GM19397 (cell line): ENCODE results near the gene B4GALNT4.
"Not testable (repeated sequence)": the region's sequence is repeated elsewhere in the genome, so short reads cannot be mapped to it uniquely, and the experiment has no call there.

Source experiments
- ATAC-seq: cut with Tn5 transposase; IDR thresholded peaks from one replicate; pipeline ENCODE4 v1.9.1; 2021; ENCODE audit warnings: mild to moderate bottlenecking, moderate library complexity; ENCODE audit not compliant: unreplicated experiment

The B4GALNT4 gene

DNA sequence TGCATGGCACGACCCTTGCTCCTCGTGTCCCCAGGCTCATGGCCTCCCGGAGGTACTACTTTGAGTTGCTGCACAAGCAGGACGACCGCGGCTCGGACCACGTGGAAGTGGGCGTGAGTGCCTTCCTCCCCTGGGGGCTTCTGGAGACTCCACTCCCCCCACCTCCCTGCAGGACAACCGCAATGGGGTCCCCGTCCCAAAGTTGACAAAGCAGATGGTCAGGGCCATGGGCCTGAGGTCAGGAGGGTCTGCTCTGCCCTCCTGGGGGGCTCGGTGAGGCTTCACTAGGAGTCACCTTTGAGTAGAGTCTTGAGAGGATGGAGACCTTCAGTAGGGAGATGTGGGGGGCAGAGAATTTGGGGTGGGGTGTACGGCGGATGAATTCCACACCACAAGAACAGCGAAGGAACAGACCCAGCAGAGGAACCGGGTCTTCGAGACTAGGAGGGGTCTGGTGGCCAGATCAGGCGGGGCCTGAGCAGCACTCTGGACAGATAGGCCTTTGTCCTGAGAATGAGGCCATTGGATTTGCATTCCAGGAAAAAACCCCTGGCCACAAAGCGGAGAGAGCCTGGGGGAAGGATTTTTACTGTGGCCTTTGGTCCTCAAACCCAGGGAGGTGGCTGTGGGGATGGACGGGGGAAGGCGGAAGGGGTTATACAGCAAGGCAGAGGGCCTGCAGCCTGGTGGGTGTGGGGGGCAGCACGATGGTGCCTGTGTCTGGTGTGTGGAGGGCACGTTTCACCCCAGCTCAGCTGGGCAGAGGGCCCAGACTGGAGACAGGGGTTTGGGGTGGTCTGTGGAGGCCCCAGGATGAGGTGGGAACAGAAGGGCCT lies 4.6 kb downstream of the B4GALNT4 start:
- no peak for ATAC-seq

DNA sequence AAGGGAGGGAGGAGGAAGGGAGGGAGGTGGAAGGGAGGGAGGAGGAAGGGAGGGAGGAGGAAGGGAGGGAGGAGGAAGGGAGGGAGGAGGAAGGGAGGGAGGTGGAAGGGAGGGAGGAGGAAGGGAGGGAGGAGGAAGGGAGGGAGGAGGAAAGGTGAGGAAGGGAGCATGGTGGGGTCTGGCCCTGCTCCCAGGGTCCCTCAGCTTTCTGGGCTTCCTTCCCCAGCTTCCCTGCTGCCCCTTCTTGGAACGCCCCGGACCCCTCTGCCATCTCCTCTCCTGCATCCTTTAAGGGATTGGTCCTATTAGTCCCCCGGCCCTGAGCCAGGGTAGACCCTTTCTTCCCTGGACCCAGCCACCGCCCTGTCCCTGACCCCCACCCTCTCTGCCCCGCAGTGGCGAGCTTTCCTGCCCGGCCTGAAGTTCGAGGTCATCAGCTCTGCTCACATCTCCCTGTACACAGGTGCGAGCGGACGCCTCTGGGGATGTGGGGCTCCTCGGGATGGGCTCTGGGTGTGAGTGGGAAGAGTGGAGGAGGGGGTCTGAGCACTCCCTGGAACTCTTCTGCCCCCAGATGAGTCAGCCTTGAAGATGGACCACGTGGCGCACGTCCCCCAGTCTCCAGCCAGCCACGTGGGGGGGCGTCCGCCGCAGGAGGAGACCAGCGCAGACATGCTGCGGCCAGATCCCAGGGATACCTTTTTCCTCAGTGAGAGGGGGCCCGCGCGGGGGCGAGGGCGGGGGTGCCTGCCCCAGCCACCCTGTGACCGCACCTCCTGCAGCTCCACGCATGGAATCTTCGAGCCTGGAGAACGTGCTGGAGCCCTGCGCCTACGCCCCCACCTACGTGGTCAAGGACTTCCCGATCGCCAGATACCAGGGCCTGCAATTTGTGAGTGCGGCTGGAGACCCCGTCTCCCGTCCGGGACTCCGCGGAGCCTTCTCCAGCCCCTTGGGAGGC lies 6.0 kb downstream of the B4GALNT4 start:
- no peak for ATAC-seq

DNA sequence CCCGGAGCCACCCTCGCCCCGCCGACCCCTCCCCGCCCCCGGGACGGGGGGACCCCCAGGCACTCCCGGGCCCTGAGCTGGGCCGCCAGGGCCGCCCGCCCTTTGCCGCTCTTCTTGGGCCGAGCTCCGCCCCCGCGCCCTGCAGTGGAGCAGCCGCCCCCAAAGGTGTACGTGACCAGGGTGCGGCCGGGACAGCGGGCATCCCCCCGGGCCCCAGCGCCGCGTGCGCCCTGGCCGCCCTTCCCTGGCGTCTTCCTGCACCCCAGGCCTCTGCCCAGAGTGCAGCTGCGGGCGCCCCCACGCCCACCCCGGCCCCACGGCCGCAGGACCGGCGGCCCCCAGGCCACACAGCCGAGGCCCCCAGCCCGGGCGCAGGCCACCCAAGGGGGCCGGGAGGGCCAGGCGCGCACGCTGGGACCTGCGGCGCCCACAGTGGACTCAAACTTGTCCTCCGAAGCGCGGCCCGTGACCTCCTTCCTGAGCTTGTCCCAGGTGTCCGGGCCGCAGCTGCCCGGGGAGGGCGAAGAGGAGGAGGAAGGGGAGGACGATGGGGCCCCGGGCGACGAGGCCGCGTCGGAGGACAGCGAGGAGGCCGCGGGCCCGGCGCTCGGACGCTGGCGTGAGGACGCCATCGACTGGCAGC lies 7.4 kb downstream of the B4GALNT4 start:
- ATAC-seq = no peak

DNA sequence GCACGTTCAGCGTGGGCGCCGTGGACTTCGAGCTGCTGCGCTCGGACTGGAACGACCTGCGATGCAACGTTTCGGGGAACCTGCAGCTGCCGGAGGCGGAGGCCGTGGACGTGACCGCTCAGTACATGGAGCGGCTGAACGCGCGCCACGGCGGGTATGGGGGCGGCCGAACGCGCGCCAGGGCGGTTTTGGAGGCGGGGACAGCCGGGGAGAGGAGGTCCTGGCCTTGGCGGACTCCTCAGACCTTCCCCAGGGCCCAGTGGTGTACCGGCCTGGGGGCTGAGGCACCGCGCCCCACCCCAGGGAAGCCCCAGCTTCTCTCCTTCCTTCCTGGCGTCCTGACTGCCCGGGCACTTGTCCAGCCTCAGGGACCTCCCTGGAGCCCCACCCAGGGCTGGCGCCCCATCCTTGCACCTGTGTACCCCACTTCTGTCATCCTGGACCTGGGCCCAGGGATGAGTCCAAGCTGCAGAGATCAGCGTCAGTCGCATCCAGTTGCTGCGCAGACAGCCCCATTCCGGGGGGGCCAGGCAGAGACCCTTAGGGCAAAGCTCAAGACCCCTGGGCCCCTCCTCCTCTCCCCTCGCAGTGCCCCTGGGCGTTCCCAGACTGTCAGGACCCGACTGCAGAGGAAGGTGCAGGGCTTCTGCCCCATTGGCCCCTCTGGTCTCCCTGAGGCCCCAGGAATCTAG lies 8.0 kb downstream of the B4GALNT4 start:
- ATAC-seq = no peak

DNA sequence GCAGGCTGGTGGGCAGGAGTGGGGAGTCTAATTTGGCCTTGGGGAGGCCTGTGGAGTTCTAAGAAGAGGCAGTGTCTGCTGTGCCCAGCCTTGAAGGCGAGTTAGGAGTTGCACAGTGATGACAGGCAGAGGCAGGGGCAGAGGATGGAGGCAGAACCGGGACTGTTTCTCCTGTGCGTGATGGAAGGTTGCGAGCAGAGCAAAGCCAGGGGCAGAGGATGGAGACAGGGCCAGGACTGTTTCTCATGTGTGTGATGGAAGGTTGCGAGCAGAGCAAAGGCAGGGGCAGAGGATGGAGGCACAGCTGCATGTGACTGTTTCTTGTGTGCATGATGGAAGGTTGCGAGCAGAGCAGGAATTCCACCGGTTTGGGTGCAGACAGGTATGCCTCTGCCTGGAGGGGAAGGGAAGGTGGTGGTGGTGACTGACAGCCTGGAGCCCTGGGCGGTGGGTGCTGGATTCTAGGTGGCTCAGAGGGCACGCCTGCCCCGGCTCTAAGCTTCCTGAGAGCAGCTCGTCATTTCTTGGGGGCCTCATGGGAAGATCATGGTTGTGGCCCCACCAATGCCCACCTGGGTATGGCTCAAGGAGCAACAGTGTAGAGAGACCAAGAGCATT lies 8.7 kb downstream of the B4GALNT4 start:
- no peak for ATAC-seq

DNA sequence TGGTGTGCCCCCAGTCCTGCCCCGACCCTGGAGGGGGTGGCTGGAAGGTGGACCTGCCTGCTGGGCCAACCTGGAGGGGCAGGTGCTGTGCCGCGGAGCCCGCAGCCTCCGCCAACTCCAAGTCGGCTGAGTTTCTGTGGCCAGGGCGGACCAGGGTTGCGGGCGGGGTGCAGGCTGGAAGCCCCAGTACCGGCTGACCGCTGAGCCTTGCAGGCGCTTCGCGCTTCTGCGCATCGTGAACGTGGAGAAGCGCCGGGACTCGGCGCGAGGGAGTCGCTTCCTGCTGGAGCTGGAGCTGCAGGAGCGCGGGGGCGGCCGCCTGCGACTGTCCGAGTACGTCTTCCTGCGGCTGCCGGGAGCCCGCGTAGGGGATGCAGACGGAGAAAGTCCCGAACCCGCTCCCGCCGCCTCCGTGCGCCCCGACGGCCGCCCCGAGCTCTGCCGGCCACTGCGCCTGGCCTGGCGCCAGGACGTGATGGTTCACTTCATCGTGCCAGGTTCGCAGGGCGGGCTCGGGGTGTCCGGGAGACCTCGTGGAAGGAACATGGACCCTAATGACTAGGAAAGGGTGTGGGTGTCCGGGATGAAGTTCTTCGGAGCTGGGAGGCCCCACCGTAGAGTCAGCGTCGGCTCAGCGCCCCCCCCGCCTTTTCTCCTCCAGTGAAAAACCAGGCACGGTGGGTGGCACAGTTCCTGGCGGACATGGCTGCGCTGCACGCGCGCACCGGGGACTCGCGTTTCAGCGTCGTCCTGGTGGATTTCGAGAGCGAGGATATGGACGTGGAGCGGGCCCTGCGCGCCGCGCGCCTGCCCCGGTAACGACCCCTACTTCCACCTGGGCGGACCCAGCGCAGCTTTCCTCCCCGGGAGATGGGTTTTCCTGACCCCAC lies 10.2 kb downstream of the B4GALNT4 start:
- ATAC-seq = no peak

DNA sequence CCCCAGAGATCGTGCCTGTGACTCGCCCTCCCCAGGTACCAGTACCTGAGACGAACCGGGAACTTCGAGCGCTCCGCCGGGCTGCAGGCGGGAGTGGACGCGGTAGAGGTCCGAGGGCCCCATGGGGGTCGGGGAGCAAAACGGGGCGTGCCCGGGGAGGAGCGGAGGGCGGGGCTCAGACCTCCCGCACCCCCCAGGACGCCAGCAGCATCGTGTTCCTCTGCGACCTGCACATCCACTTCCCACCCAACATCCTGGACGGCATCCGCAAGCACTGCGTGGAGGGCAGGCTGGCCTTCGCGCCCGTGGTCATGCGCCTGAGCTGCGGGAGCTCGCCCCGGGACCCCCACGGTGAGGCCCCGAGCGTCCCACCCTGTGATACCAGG lies 10.8 kb downstream of the B4GALNT4 start:
- ATAC-seq = no peak

DNA sequence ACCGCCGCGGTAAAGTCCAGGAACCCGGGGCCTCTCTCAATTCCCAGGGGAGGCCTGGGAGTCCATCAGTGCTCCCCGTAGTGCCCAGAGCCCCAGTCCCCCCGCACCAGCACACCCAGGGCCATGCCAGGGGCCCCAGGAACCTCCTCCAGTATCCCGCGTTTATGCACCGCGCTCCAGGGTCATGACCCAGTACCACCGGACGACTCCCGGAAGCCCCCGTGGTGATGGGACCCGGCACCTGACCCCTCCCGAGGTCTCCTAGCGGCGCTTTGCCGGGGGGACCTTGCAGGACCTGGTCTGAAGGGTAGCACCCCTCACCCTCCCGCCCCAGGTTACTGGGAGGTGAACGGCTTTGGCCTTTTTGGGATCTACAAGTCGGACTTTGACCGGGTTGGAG lies 11.2 kb downstream of the B4GALNT4 start:
- no peak for ATAC-seq

DNA sequence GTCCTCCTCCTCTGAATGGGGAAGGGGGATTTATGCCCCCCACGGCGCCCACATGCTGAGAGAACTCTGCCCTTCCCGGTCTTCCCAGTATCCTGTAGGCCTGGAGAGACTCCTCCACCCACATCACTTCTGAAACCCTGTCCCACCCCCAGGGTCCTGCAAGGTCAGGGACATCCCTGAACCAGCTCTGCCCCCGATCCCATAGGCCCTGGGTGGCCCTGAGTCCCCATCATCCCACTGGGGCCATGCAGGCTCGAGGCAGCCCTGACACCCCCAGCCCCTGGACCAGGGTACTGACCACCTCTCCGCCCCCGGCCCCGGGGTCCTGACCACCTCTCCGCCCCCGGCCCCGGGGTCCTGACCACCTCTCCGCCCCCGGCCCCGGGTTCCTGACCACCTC lies 11.7 kb downstream of the B4GALNT4 start:
- ATAC-seq = no peak

DNA sequence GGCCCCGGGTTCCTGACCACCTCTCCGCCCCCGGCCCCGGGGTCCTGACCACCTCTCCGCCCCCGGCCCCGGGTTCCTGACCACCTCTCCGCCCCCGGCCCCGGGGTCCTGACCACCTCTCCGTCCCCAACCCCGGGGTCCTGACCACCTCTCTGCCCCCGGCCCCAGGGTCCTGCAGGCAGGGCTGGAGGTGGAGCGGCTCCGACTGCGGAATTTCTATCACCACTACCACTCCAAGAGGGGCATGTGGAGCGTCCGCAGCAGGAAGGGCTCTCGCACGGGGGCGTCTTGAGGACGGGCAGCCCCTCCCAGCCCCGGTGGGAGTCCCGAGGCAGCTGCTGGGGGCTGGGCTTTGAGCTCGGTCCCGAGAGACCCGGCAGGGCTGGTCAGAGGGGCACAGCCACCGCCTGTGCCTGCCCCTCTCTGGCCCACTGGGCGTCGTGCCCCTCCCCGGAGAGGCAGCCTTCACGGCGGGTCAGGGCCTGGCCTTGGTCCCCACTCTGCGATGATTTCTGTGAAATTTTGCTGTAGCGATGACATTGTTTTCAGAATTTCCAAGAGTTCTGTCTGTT lies 12.3 kb downstream of the B4GALNT4 start:
- no peak for ATAC-seq

DNA sequence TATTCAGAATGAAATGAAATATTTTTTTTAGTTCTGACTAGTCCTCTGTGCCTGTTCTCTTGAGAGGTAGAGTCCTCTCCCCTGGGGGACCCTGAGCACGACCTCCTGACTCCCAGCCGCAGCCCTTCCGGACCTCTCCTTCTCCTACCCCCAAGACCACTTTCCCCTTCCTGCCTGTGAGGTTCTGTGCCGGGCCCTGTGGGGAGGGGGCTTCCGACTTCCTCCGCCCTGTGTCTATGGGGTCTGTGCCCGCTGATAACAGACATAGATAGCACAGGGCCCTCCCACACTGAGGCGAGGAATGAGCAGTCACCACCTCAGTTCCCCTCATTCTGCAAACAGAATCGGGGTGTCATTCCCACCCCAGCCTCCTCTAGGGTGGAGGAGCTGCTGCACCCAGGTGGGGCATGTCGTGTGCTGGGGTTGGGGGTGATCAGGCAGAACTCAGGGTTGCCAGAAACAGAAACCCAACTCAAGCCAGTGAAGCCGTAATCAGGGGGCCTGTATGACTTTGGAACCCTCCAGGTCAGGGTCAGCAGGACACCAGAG lies 12.9 kb downstream of the B4GALNT4 start:
- ATAC-seq = no peak

DNA sequence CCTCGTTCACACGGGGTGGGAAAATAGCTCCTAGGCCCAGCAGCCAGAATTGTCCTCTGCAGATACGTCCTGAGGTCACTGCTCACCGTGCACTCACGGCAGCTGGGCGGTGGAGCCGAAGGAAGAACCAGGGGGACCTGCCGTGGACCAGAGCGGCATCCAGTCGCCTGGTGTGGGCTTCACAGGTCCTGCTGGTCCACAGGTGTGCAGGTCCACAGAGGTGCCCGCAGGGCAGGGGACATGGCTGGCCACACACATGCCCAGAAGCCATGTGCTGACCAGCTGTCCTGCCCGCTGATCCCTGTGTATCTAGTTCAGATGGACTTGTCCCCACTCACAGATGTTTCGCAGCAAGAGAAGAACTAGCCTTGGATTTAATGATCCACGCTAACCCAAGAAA lies 14.1 kb downstream of the B4GALNT4 start:
- ATAC-seq = no peak

DNA sequence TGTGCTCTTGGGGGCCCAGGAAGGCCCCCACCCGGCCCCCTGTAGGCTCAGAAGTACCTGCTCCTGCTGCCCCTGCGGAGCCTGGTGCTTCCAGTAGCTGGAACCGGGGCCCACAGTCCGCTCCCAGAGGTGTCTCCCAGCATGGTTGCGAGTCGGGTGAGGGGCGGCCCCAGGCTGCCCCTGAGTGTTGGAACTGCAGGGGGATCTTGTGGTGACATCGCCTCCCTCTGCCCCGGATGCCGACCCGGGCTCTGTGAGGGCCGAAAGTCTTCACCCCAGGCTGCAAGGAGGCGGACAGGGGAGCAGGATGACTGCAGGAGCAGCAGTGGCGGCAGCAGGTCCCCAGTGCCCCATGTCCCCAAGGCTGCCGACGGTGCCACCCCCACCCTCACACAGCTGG lies 15.2 kb downstream of the B4GALNT4 start:
- ATAC-seq = no peak

DNA sequence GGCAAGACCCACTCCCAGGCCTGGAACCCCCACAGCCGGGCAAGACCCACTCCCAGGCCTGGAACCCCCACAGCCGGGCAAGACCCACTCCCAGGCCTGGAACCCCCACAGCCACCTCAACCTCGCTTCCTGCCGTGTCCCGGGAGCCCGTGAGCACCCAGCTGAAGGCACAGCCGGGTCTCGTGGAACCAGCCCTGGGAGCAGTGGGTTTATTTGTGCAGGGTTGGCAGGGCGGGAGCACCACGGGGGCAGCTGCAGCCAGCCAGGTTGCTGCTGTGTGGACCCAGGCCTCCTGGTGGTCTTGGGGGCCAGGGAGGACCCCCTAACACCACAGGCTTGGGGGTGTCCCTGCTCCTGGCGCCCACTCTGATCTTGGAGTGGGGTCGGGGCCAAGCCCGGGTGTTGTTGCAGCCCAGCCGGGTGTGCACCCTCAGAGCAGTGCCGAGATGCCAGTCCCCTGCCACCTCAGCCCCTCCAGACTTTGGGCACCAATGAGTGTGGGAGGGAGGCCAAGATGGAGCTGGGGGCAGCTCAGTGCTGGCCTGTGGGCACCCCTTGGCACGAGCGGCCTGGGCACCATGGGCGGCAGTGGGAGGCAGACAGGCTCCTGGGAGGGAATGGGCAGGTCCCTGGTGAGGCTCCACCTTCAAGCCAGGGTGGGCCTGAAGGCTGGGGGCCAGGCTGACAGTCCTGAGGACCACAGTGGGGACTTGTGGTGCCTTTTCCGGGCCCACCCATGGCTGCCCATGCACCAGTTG lies 16.5 kb downstream of the B4GALNT4 start:
- no peak for ATAC-seq

DNA sequence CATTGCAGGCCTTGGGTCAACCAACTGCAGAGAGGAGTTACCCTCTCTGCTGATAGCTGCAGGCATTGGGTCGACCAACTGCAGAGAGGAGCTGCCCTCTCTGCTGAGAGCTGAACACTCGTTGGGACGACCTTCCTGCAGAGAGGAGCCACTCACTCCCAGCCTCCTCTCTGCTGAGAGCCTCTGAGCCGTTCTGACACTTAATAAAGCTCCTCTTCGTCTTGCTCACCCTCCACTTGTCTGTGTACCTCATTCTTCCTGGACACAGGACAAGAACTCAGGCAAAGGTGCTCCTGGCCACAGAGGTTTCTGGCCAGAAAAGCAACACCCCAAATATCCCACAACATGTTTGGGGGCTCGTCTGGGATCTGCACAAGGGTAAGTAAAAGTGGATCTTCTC lies 17.2 kb downstream of the B4GALNT4 start:
- no peak for ATAC-seq

DNA sequence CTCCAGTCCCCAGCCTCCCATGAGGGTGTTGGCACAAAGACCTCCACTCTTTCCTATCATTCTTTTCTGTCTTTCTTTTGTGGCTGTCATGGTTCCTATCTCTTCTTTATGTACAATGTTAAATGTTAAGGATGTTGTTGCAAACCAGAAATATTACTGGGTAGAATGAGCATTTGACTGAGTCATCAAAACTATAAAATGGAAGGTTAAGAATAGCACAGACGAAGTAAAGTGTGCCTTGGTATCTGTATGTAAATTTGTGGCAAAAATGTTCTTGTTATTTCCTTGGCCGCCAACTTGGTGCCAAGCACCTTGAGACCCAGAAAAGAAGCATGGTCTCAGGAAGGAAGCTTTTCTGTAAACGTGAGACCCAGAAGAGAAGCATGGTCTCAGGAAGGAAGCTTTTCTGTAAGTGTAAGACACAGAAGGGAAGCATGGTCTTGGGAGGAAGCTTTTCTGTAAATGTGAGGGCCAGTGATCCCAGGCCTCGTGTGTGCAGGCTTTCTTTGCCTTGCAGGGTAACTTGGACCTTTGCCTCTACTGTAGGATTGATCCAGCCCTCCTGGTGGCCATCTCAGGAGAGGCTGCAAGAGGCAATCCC lies 18.0 kb downstream of the B4GALNT4 start:
- ATAC-seq = no peak

DNA sequence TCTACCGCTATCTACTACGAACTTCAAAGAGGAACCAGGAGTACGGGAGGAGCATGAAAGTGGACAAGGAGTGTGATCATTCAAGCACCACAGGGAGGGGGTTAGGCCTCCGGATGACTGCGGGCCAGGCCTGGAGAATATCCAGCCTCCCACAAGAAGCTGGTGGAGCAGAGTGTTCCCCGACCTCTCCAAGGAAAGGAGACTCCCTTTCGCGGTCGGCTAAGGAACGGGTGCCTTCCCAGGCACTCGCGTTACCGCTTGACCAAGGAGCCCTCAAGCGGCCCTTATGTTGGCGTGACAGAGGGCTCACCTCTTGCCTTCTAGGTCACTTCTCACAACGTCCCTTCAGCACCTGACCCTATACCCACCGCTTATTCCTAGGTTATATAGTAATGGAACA lies 20.1 kb downstream of the B4GALNT4 start:
- not testable (repeated sequence) for ATAC-seq

DNA sequence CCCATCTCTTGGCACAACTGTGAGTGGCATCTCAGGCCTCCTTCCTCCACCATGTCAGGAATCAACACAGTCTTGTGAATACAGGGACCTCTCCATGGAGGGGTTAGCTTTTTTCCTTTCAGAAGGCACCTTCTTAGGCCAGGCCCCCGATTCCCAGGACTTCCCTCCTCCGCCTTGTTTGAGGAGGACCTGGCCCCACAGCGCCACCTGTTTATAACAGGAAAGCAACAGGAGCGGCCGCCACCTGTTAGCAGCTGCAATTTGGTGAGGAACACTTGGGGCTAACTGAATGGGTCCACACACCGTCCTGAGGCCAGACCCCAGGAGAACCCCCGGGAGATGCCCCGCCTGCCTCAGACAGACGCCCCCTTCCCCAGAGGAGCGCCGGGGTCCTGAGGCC lies 20.9 kb downstream of the B4GALNT4 start:
- ATAC-seq = no peak
